HUDEP-2 (cell line): ENCODE data around the gene STX2.
"Not testable (repeated sequence)": the region's sequence is repeated elsewhere in the genome, so short reads cannot be mapped to it uniquely, and the experiment has no call there.

Experiments used
- DNase-seq, 76 experiments: peaks; one replicate each; lab custom pipeline; 2025; ENCODE audit not compliant: unreplicated experiment in 76 of 76; lab: John Stamatoyannopoulos, UW

STX2 gene

GRCh38 chr12:130870442-130871285 lies 31.6 kb upstream of the STX2 start:
- peak in 70 of 76 experiments; percentile 11 to 75 (median 52) for DNase-seq

GRCh38 chr12:130868412-130868811 lies 29.4 kb upstream of the STX2 start:
- DNase-seq: peak in 14 of 76 experiments; percentile 9 to 68 (median 28)

GRCh38 chr12:130863298-130863697 lies 24.2 kb upstream of the STX2 start:
- no peak for DNase-seq

GRCh38 chr12:130862771-130863170 lies 23.7 kb upstream of the STX2 start:
- not testable (repeated sequence) for DNase-seq

- no peak for DNase-seq
Measured at GRCh38 chr12:130862161-130862560, 23.1 kb upstream of the STX2 start.

GRCh38 chr12:130860311-130860710 lies 21.3 kb upstream of the STX2 start:
- DNase-seq: no peak

- no peak for DNase-seq
Measured at GRCh38 chr12:130859161-130859560, 20.1 kb upstream of the STX2 start.

GRCh38 chr12:130858084-130858483 lies 19.0 kb upstream of the STX2 start:
- DNase-seq: no peak

GRCh38 chr12:130856088-130856487 lies 17.0 kb upstream of the STX2 start:
- DNase-seq: no peak

GRCh38 chr12:130850418-130851021 lies 11.5 kb upstream of the STX2 start:
- no peak for DNase-seq

GRCh38 chr12:130849561-130850417 lies 10.7 kb upstream of the STX2 start:
- no peak for DNase-seq

- DNase-seq: not testable (repeated sequence)
Measured at GRCh38 chr12:130848785-130849305, 9.8 kb upstream of the STX2 start.

GRCh38 chr12:130848105-130848504 lies 9.1 kb upstream of the STX2 start:
- DNase-seq: not testable (repeated sequence)

GRCh38 chr12:130847112-130847511 lies 8.1 kb upstream of the STX2 start:
- DNase-seq: no peak

- DNase-seq: no peak
Measured at GRCh38 chr12:130846369-130846768, 7.3 kb upstream of the STX2 start.

- DNase-seq: no peak
Measured at GRCh38 chr12:130839770-130840404, 837 bp upstream of the STX2 start.

GRCh38 chr12:130838284-130838950 lies 633 bp downstream of the STX2 start:
- peak in 31 of 76 experiments; percentile 2 to 63 (median 26) for DNase-seq

- peak in 9 of 76 experiments; percentile 9 to 53 (median 16) for DNase-seq
Measured at GRCh38 chr12:130835436-130835835, 3.6 kb downstream of the STX2 start.

GRCh38 chr12:130835011-130835410 lies 4.0 kb downstream of the STX2 start:
- no peak for DNase-seq
